Cardiac fibroblast (primary cell): ENCODE measurements around the gene PRKN.

ENCODE experiments used
- DNase-seq, 2 donors: peaks; one replicate each; pipeline versions ENCODE4 v3.0.0 to v3.0.0-alpha.2; 2010; ENCODE audit warnings: low read depth in 2 of 2
- H3K4me3 ChIP-seq, 2 donors: replicated peaks in 1 of 2; 1 replicate in 1 of 2; 2 replicates in 1 of 2; pipeline ENCODE4 v1.5.1; 2011; ENCODE audit warnings: low read depth in 2 of 2, low read length in 2 of 2, mild to moderate bottlenecking in 2 of 2, moderate library complexity in 1 of 2
- CTCF ChIP-seq: IDR thresholded peaks from one replicate; pipeline ENCODE4 v1.5.1; 2011; ENCODE audit warnings: low read depth, mild to moderate bottlenecking, low read length, inconsistent platforms

PRKN gene

DNA sequence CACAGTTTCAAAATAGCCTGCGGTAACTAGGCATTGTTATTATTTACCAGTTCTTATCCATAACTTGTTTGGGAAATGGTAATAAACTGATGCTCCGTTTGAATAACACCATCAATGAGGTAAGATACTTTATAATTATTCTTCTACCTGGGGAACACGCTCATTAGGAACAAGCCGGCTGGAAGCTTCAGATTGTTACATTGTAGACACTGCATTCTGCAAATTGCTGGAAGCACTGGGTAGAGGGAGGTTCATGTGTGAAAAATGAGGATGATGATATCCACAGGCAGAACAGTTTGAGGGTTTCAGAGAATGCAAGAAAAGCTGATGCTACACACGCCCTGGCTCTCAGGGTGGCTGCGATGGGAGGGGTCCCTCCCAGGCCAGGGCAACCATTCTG, 893.1 kb downstream of the PRKN start:
- no peak for TF ChIP-seq CTCF
- DNase-seq = no peak
- no peak overlapping the region for H3K4me3 ChIP-seq

GRCh38 chr6:161833099-161833860, 894.3 kb downstream of the PRKN start:
- H3K4me3 ChIP-seq = no peak overlapping the region
- no peak for DNase-seq

DNA sequence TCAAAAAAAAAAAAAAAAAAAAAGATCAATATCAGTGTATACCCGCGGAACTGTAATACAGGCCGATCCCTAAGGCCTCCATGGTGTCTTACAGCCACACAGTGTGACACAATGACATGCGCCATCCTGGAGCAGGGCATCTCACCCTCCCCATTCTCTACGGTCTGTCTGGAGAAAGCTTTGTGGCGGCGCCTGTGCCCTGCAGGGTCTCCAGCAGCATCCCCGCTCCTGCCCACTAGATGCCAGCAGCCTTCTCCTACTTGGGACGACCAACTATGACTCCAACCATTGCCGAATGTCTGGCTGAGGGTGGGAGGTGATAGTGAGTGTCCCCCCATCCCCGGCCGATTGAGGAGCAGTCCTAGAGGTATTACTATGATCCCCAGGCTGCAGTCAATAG, 894.9 kb downstream of the PRKN start:
- no peak overlapping the region for H3K4me3 ChIP-seq
- DNase-seq = no peak
- no peak for TF ChIP-seq CTCF

More at GRCh38 chr6:161833099-161833860, 894.3 kb downstream of the PRKN start:
- no peak for TF ChIP-seq CTCF

DNA sequence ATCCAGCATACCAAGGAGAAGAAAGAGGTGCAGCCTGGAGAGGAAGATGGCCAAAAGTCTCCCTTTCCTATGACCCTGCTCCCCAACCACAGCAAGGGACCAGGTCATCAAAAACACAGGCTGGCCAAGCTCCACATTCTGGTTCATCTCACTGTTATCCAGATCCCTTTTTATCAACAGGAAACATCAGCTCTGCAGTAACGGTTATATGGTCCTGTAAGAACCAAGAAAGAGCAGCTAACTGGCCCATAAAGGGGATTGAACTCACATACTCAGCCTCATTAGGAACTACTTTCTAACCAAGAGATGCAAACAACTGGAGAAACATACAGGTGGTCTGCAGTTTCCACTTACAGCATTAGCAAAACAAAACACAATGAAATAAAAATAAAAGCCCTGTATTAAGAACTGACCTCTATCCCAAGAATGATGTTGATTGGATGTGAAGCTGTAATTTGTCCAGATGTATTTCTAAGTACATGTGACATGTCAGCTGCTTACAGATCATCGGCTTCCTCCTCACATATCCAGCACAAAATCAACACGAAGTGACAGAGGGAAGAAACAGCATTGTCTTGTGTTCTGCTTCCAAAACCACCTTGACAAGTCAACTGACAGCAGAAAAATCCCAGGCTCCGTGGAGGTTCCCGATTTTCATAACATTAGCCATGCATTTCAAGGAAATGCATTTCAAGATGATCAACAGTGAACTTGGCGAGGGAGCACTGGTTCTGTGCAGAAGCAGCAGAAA, 896.5 kb downstream of the PRKN start:
- no peak for TF ChIP-seq CTCF
- no peak overlapping the region for H3K4me3 ChIP-seq
- DNase-seq = no peak

- TF ChIP-seq CTCF = no peak
- no peak overlapping the region for H3K4me3 ChIP-seq
- DNase-seq = no peak
These were observed 898.3 kb downstream of the PRKN start for GRCh38 chr6:161829291-161829729.

- H3K4me3 ChIP-seq = no peak overlapping the region
- DNase-seq = no peak
- no peak for TF ChIP-seq CTCF
These were observed 899.2 kb downstream of the PRKN start for GRCh38 chr6:161828355-161828754.
